Upper lobe of left lung (tissue), 4 donors: ENCODE data around the gene ATP2A1.
"Not testable (repeated sequence)": the region's sequence is repeated elsewhere in the genome, so short reads cannot be mapped to it uniquely, and the experiment has no call there.

Experiments used
- EP300 ChIP-seq, 4 donors: sonication (generic); formaldehyde crosslinking; IDR thresholded peaks; one replicate each; pipeline ENCODE4 v1.5.1; 2017; ENCODE audit warnings: antibody characterized with exemption in 4 of 4, control low read depth in 2 of 4
- POLR2AphosphoS5 ChIP-seq, 2 donors: sonication (generic); formaldehyde crosslinking; IDR thresholded peaks; one replicate each; pipeline ENCODE4 v1.5.1; 2017; ENCODE audit warnings: antibody characterized with exemption in 2 of 2
- TF ChIP-seq, protein P1 (sequence below), 6 experiments: fragments of 450-650 bp in 4 of 6; fragments of 200-600 bp in 2 of 6; sonication (generic) in 2 of 6; IDR thresholded peaks; one replicate each; pipeline ENCODE4 v1.5.1; 2016 to 2019; ENCODE audit warnings: antibody characterized with exemption in 6 of 6

GRCh38 chr16:28867646-28868045 lies 10.6 kb upstream of the ATP2A1 start:
- TF ChIP-seq, protein P1, sequence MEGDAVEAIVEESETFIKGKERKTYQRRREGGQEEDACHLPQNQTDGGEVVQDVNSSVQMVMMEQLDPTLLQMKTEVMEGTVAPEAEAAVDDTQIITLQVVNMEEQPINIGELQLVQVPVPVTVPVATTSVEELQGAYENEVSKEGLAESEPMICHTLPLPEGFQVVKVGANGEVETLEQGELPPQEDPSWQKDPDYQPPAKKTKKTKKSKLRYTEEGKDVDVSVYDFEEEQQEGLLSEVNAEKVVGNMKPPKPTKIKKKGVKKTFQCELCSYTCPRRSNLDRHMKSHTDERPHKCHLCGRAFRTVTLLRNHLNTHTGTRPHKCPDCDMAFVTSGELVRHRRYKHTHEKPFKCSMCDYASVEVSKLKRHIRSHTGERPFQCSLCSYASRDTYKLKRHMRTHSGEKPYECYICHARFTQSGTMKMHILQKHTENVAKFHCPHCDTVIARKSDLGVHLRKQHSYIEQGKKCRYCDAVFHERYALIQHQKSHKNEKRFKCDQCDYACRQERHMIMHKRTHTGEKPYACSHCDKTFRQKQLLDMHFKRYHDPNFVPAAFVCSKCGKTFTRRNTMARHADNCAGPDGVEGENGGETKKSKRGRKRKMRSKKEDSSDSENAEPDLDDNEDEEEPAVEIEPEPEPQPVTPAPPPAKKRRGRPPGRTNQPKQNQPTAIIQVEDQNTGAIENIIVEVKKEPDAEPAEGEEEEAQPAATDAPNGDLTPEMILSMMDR (IDR thresholded peaks at IDR 0.05), result not testable (repeated sequence)
- TF ChIP-seq EP300, POLR2AphosphoS5 (IDR thresholded peaks at IDR 0.05): not testable (repeated sequence)
